AG04450 (cell line): Measurements from ENCODE around the gene CD276. TPM values are rescaled to one million over a fixed set of nuclear protein-coding genes. Genes with fewer than 3 reads are reported as not detected.

ENCODE experiments used
- CTCF ChIA-PET: fragments of 300-600, 350-600 bp; formaldehyde crosslinking; extraction: SDS; loops from one replicate; lab custom pipeline; 2022; ENCODE audit warnings: antibody characterized with exemption, inconsistent platforms; lab: Charles Lee
- POLR2A ChIA-PET: fragments of 350-600 bp; formaldehyde crosslinking; extraction: SDS; loops from one replicate; lab custom pipeline; 2021; ENCODE audit warnings: antibody characterized with exemption, inconsistent platforms; lab: Yijun Ruan, JAX
- DNase-seq: peaks from one replicate; pipeline ENCODE4 v3.0.0-alpha.2; 2011; ENCODE audit warnings: low read depth, low spot score
- H3K27ac ChIP-seq: one replicate; pipeline ENCODE4 v1.5.1; 2012; ENCODE audit warnings: low read depth, low read length, control low read depth
- H3K27me3 ChIP-seq: one replicate; pipeline ENCODE4 v1.6.0; 2012; ENCODE audit warnings: low read length; ENCODE audit not compliant: control insufficient read depth, insufficient read depth
- H3K4me3 ChIP-seq: 2 replicates; pipeline ENCODE4 v1.5.1; 2011; ENCODE audit warnings: mild to moderate bottlenecking, low read depth, low read length, control low read depth
- H3K9me3 ChIP-seq: 2 replicates; pipeline ENCODE4 v1.5.1; 2012; ENCODE audit warnings: low read length; ENCODE audit not compliant: control insufficient read depth, insufficient read depth
- CTCF ChIP-seq: IDR thresholded peaks from 2 replicates; pipeline ENCODE4 v1.5.1; 2011; ENCODE audit warnings: low read depth, low read length, control low read depth, inconsistent platforms
- polyA plus RNA-seq: library from polyadenylated mRNA; depleted of rRNA; stranded (reverse); fragments of >200 nt; gene quantifications from 2 replicates; pipeline ENCODE4 v1.2.3, GENCODE V29; 2011

CD276 gene
- polyA plus RNA-seq, 1 experiment: 86.4 TPM

DNA sequence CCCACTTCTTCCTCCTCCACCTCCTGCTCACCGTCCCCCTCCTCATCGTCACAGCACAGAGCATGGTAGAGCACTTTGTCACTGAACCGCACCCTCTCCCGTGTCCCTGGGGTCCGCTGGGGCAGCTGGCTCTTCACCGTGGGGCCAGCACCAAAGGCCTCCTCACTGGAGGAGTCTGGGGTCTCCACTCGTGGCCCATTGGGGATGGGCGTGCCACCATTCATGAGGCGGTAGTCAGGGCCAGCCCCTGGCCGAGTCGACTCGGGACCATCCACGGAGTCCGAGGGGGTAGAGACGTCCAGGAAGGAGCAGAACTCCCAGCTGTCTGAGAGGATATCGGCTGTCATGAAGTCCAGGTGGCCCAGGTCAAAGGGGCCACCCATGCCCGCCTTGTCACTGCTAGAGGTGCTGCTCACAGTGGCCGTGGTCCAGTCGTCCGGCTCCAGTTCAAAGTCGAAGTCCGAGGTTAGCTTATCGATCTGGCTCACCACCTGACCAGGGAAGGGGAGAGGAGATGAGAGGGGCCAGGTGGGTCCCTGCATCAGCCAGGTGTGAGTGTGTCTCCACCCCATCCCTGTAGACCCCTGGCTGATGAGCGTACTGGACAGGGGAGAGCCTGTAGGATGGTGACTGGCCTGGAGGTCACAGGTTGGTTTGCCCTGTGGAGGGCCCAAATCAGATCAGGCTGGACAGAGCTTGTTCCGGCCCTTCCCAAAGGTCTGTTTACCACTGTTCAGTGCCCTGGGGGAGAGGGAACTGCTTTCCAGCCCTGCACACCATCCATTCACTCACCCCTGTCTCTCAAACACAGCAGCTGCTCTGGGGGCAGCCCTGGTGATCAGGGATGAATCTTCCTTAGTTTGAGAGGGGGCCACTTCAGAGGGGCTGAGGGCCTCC lies 56.2 kb downstream of the CD276 start:
- peaks cover 21% of the 10 kb centered on the region for H3K27me3 ChIP-seq
- ChIA-PET POLR2A (no interaction called here), CTCF (no interaction called here)
- H3K27ac ChIP-seq: no peak overlapping the region
- no peaks in the 10 kb centered on the region; the same call in 1 of the 2 replicates for H3K9me3 ChIP-seq
- no peak for TF ChIP-seq CTCF
- no peak for DNase-seq
- H3K4me3 ChIP-seq: no peak overlapping the region

GRCh38 chr15:73741321-73741836 lies 57.2 kb downstream of the CD276 start:
- Histone ChIP-seq H3K27ac (no peak overlapping the region), H3K27me3 (peaks cover 24% of the 10 kb centered on the region), H3K9me3 (no peaks in the 10 kb centered on the region; the same call in 1 of the 2 replicates), H3K4me3 (no peak overlapping the region)
- CTCF ChIA-PET: no interaction called here
- POLR2A ChIA-PET: no interaction called here
- no peak for DNase-seq
- TF ChIP-seq CTCF: no peak

DNA sequence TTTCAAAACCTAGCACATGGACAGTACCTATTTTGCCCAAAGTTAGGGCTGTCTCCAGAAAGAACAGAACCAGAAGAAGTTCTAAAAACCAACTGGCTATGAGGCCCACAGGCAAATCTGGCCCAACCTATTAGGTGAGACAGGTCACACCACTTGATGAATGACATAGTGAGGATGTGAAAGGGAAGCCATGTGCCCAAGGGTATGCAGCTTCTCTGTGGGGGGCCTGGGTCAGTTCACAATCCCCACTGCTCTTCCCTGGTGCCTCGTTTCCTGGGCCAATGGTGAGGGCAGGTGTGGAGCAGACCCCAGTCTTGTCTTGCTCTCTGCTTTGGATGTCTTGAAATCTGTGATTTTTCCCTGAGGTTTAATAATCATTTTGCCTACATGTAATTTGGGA lies 60.1 kb downstream of the CD276 start:
- POLR2A ChIA-PET: no interaction called here
- TF ChIP-seq CTCF: no peak
- H3K27ac ChIP-seq: no peak overlapping the region
- DNase-seq: no peak
- H3K9me3 ChIP-seq: no peaks in the 10 kb centered on the region; the same call in 1 of the 2 replicates
- CTCF ChIA-PET: no interaction called here
- H3K27me3 ChIP-seq: peaks cover 38% of the 10 kb centered on the region
- H3K4me3 ChIP-seq: no peak overlapping the region

- Histone ChIP-seq H3K27me3 (peaks cover 45% of the 10 kb centered on the region), H3K4me3 (no peak overlapping the region), H3K9me3 (no peaks in the 10 kb centered on the region; the same call in 1 of the 2 replicates), H3K27ac (no peak overlapping the region)
- CTCF ChIA-PET: no interaction called here
- TF ChIP-seq CTCF: no peak
- DNase-seq: no peak
- POLR2A ChIA-PET: no interaction called here
Measured at GRCh38 chr15:73745073-73745472, 60.9 kb downstream of the CD276 start.

GRCh38 chr15:73746261-73746660 lies 62.1 kb downstream of the CD276 start:
- POLR2A ChIA-PET: no interaction called here
- H3K9me3 ChIP-seq: no peaks in the 10 kb centered on the region
- peaks cover 57% of the 10 kb centered on the region for H3K27me3 ChIP-seq
- CTCF ChIA-PET: no interaction called here
- DNase-seq: no peak
- H3K27ac ChIP-seq: no peak overlapping the region
- no peak overlapping the region for H3K4me3 ChIP-seq
- no peak for TF ChIP-seq CTCF
